ENCODE results near the gene FOXJ3.

DNA sequence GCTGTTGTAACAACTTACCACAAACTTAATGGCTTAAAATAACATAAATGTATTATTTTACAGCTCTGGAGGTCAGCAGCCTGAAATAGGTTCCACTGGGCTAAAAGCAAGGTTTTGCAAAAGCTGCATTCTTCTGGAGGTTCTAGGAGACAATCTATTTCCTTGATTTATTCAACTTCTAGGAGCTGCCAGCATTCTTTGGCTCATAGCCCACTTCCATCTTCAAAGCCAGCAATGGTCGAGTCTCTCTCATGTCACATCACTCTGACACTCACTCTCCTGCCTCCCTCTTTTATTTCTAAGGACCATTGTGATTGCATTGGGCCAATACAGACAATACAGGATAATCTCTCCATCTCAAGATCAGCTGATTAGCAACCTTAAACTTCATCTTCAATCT lies 15.1 kb upstream of the FOXJ3 start:
- TF ChIP-seq HDGF (IDR thresholded peaks at IDR 0.05; ENCODE audit: borderline replicate concordance), result no peak
- TF ChIP-seq FOXM1 (IDR thresholded peaks at IDR 0.05; ENCODE audit: borderline replicate concordance), result no peak
- no peak for TF ChIP-seq SP1 (IDR thresholded peaks at IDR 0.05)
- TF ChIP-seq, protein P1, sequence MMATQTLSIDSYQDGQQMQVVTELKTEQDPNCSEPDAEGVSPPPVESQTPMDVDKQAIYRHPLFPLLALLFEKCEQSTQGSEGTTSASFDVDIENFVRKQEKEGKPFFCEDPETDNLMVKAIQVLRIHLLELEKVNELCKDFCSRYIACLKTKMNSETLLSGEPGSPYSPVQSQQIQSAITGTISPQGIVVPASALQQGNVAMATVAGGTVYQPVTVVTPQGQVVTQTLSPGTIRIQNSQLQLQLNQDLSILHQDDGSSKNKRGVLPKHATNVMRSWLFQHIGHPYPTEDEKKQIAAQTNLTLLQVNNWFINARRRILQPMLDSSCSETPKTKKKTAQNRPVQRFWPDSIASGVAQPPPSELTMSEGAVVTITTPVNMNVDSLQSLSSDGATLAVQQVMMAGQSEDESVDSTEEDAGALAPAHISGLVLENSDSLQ (IDR thresholded peaks at IDR 0.05), result no peak
- no peak for TF ChIP-seq NFRKB (IDR thresholded peaks at IDR 0.05)
